Astrocyte of the cerebellum (primary cell): ENCODE measurements around the gene PCDHA8.
"Not testable (repeated sequence)": the region's sequence is repeated elsewhere in the genome, so short reads cannot be mapped to it uniquely, and the experiment has no call there.

Experiments used
- DNase-seq: peaks from one replicate; pipeline ENCODE4 v3.0.0-alpha.2; 2011; ENCODE audit warnings: low read depth
- H3K4me3 ChIP-seq: 2 replicates; pipeline ENCODE4 v1.5.1; 2011; ENCODE audit warnings: mild to moderate bottlenecking, low read depth, low read length, moderate library complexity
- CTCF ChIP-seq: IDR thresholded peaks from 2 replicates; pipeline ENCODE4 v1.5.1; 2012; ENCODE audit warnings: low read length, low read depth, moderate library complexity, mild to moderate bottlenecking; ENCODE audit errors: missing control alignments
- in situ Hi-C: cut with HindIII; loops from 2 replicates; pipeline ENCODE4 v1.10.0; 2017; ENCODE audit warnings: low sequenced_read_pairs

Gene PCDHA8

GRCh38 chr5:140869555-140869886, 28.5 kb downstream of the PCDHA8 start:
- no peak for TF ChIP-seq CTCF
- no peak for DNase-seq
- no peak overlapping the region for H3K4me3 ChIP-seq
- in situ Hi-C loops: no loop called here

GRCh38 chr5:140870221-140871201, 29.5 kb downstream of the PCDHA8 start:
- DNase-seq: no peak
- in situ Hi-C loops: no loop called here
- no peak overlapping the region for H3K4me3 ChIP-seq
- no peak for TF ChIP-seq CTCF

GRCh38 chr5:140875085-140876065, 34.4 kb downstream of the PCDHA8 start, which contains the start of gene PCDHA12:
PCDHA12 (plus strand) TSS chr5:140875308; CDS start chr5:140875473, 165 bp downstream.
- no peak for TF ChIP-seq CTCF
- H3K4me3 ChIP-seq: no peak within 1 kb of the TSS
- in situ Hi-C loops: no loop called here

GRCh38 chr5:140876541-140877261, 35.7 kb downstream of the PCDHA8 start:
- DNase-seq, H3K4me3 ChIP-seq, in situ Hi-C loops: not testable (repeated sequence)

More at GRCh38 chr5:140875085-140876065, 34.4 kb downstream of the PCDHA8 start, which contains the start of gene PCDHA12:
- no peak for DNase-seq

GRCh38 chr5:140877262-140877581, 36.2 kb downstream of the PCDHA8 start:
- in situ Hi-C loops: no loop called here
- H3K4me3 ChIP-seq: no peak overlapping the region
- DNase-seq: no peak
- TF ChIP-seq CTCF: no peak

- DNase-seq: no peak
- in situ Hi-C loops: no loop called here
- no peak for TF ChIP-seq CTCF
- H3K4me3 ChIP-seq: no peak within 1 kb of the TSS
Observed at GRCh38 chr5:140881889-140882590, 41.1 kb downstream of the PCDHA8 start, which contains the start of gene PCDHA13. PCDHA13 (plus strand) TSS chr5:140882124; CDS start chr5:140882269, 145 bp downstream.
